ENCODE results near the gene TEKTIP1. TPM values are rescaled to one million over a fixed set of nuclear protein-coding genes. Genes with fewer than 3 reads are reported as not detected.

TEKTIP1 gene
- total and polyA plus RNA-seq, 2 experiments from 2014 or later: 5.4 to 5.9 TPM

DNA sequence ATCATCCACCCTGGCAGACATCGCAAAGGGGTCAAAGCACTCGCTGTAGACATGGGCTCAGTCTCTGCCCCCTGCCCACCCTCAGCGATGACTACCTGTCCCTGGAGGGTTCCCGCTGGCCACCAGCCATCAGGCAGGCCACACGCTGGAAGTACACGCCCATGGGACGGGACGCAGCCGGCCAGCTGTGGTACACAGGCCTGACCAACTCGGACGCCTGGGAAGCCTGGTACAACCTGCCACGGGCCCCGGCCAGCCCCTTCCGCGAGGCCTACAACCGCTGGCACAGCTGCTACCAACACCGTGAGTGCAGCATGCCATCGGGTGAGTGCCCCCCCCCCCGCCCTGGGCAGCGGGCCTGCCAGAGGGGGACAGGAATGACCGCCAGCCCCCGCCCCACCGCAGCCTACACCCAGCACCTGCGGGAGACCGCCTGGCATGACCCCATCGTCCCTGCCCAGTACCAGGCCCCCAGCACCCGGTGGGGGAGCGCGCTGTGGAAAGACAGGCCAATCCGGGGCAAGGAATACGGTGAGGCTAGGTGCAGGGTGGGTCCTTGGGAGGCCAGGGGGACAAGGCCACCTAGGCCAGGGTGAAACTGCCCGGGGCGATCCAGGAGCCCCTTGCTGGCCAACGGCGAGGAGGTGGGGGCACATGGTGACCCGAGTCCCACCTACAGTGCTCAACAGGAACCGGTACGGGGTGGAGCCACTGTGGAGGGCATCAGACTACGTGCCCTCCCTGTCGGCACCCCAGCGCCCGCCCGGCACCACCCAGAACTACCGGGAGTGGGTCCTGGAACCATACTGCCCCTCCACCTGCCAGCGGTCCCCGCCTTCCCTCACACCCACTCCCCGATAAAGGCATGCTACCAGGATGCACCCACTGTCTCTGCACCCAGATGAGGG lies 4.4 kb downstream of the TEKTIP1 start:
- Histone ChIP-seq H3K27ac (no peak overlapping the region), H3K36me3 (no peaks in the 10 kb centered on the region), H3K27me3 (no peaks in the 10 kb centered on the region), H3K9me3 (ENCODE audit: low read depth) (no peaks in the 10 kb centered on the region), H3K4me1 (ENCODE audit: low read depth) (no peaks in the 10 kb centered on the region), H3K4me3 (no peak overlapping the region)
- TF ChIP-seq, protein P1, sequence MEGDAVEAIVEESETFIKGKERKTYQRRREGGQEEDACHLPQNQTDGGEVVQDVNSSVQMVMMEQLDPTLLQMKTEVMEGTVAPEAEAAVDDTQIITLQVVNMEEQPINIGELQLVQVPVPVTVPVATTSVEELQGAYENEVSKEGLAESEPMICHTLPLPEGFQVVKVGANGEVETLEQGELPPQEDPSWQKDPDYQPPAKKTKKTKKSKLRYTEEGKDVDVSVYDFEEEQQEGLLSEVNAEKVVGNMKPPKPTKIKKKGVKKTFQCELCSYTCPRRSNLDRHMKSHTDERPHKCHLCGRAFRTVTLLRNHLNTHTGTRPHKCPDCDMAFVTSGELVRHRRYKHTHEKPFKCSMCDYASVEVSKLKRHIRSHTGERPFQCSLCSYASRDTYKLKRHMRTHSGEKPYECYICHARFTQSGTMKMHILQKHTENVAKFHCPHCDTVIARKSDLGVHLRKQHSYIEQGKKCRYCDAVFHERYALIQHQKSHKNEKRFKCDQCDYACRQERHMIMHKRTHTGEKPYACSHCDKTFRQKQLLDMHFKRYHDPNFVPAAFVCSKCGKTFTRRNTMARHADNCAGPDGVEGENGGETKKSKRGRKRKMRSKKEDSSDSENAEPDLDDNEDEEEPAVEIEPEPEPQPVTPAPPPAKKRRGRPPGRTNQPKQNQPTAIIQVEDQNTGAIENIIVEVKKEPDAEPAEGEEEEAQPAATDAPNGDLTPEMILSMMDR (IDR thresholded peaks at IDR 0.05; ENCODE audit: low read depth, low read length): no peak
- DNase-seq (ENCODE audit: low read depth in 1 of 2, low spot score in 1 of 2): no peak

DNA sequence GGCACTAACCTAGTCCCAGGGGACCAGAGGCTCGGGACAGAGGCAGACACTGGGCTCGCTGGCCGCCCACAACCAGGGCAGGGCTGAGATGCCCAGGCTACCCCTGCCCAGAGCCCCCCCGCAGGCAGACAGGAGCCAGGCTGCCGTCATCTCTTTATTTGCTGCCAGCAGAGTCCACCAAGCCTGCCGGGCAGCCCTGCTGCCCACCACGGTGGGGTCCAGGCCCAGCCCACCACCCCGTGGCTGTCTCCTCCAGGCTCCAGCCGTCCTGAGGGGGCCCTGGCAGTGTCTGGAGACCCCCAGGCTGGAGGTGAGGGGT lies 5.0 kb downstream of the TEKTIP1 start:
- H3K9me3 ChIP-seq (ENCODE audit: low read depth): no peaks in the 10 kb centered on the region
- no peak for DNase-seq (ENCODE audit: low read depth in 1 of 2, low spot score in 1 of 2)
- H3K27me3 ChIP-seq: no peaks in the 10 kb centered on the region
- no peaks in the 10 kb centered on the region for H3K4me1 ChIP-seq (ENCODE audit: low read depth)
- H3K4me3 ChIP-seq: no peak overlapping the region
- no peaks in the 10 kb centered on the region for H3K36me3 ChIP-seq
- no peak overlapping the region for H3K27ac ChIP-seq
- TF ChIP-seq, protein P1 (IDR thresholded peaks at IDR 0.05; ENCODE audit: low read depth, low read length): no peak

DNA sequence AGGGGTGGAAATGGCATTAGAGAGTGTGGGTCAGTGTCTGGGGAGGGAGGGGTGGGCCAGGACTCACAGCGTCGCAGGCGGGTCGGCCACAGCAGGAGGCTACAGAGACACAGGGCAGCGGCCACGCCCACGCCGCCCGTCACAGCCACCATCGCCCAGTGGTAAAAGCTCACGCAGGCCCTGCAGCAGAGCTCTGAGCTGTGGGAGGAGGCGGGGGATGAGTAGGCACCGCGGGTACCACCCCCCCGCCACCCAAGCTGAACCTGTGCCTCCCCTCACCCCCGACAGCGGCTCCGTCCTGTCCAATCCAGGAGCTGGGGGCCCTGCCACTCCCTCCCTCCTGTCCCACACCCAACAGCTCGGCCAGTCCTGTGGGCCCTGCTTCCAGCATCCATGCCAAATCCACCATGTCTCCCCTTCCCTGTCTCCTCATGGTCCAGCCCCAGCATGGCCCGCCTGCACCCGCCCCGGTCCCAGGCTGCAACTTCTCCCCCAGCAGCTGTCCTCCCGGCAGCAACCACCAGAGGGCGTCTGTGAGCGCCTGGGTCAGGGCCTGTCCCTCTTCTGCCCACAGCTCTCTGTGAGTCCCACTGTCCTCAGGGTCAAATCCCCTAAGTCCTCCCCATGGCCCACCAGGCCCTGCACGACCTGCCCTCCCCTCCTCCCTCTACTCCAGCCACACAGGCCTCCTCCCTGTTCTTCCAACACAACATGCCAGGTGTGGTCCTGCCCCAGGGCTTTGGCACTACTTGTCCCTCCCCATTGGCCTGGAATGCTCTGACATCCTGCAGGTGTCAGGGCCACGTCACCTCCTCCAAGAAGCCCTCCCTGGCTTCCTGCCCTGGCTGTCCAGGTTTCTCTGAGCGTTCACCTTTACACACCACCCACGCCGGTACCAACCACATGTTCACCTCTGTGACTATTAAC lies 6.0 kb downstream of the TEKTIP1 start:
- Histone ChIP-seq H3K4me1 (ENCODE audit: low read depth) (no peaks in the 10 kb centered on the region), H3K36me3 (no peaks in the 10 kb centered on the region), H3K4me3 (no peak overlapping the region), H3K27me3 (no peaks in the 10 kb centered on the region), H3K27ac (no peak overlapping the region), H3K9me3 (ENCODE audit: low read depth) (no peaks in the 10 kb centered on the region)
- TF ChIP-seq, protein P1 (IDR thresholded peaks at IDR 0.05; ENCODE audit: low read depth, low read length): peak; percentile 89
- peak; percentile 55 to 58 for DNase-seq (ENCODE audit: low read depth in 1 of 2, low spot score in 1 of 2)

DNA sequence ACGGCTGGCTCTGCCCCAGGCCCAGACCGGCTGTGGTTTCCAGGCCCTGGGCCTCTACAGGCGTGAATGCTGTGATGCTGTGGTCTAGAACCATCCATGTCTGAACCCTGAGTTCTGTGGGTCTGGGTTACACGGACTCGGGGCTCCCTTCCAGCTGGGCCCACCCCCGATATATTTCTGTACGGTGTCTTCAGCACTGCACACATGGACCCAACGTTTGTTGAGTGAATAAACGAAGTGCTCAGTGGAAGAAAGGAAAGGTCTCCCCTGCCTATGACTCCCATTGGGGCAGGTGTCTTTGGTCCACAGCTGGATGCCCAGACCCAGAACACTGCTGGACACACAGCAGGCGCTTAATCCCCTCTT lies 6.7 kb downstream of the TEKTIP1 start:
- H3K27ac ChIP-seq: no peak overlapping the region
- TF ChIP-seq, protein P1 (IDR thresholded peaks at IDR 0.05; ENCODE audit: low read depth, low read length): no peak
- no peaks in the 10 kb centered on the region for H3K4me1 ChIP-seq (ENCODE audit: low read depth)
- no peak for DNase-seq (ENCODE audit: low read depth in 1 of 2, low spot score in 1 of 2)
- H3K36me3 ChIP-seq: no peaks in the 10 kb centered on the region
- no peak overlapping the region for H3K4me3 ChIP-seq
- H3K27me3 ChIP-seq: no peaks in the 10 kb centered on the region
- no peaks in the 10 kb centered on the region for H3K9me3 ChIP-seq (ENCODE audit: low read depth)

DNA sequence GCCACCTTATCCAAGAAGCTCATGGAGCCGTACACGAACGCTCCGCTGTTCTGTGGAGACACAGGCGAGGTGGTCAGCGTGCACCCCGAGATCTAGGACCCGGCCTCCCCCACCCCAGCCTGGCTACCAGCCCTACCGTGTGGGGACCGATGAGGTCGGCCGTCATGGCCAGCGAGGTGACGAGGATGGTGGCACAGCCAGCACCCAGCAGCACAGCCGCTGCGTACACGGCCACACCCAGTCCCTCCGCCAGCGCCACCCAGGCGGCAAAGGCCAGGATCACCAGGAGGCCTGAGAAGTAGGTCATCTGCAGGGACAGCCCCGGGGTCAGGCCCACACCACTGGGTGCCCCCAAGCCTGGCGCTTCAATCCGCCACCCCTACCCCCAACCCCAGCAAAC lies 7.1 kb downstream of the TEKTIP1 start:
- H3K9me3 ChIP-seq (ENCODE audit: low read depth): no peaks in the 10 kb centered on the region
- H3K4me1 ChIP-seq (ENCODE audit: low read depth): no peaks in the 10 kb centered on the region
- no peak overlapping the region for H3K27ac ChIP-seq
- no peak for DNase-seq (ENCODE audit: low read depth in 1 of 2, low spot score in 1 of 2)
- H3K4me3 ChIP-seq: no peak overlapping the region
- no peaks in the 10 kb centered on the region for H3K27me3 ChIP-seq
- no peaks in the 10 kb centered on the region for H3K36me3 ChIP-seq
- TF ChIP-seq, protein P1 (IDR thresholded peaks at IDR 0.05; ENCODE audit: low read depth, low read length): no peak

Measured in cardiac muscle cell (in vitro differentiated cells and primary cell).